Cortex of kidney (tissue), 1 donor: ENCODE measurements around the gene SCYL1.

Experiments used
- DNase-seq: peaks from one replicate; lab custom pipeline; 2025; lab: John Stamatoyannopoulos, UW

The SCYL1 gene

GRCh38 chr11:65537296-65537597, 12.4 kb downstream of the SCYL1 start:
- no peak for DNase-seq

- DNase-seq = no peak
Measured at GRCh38 chr11:65537620-65538231, 12.8 kb downstream of the SCYL1 start.

DNA sequence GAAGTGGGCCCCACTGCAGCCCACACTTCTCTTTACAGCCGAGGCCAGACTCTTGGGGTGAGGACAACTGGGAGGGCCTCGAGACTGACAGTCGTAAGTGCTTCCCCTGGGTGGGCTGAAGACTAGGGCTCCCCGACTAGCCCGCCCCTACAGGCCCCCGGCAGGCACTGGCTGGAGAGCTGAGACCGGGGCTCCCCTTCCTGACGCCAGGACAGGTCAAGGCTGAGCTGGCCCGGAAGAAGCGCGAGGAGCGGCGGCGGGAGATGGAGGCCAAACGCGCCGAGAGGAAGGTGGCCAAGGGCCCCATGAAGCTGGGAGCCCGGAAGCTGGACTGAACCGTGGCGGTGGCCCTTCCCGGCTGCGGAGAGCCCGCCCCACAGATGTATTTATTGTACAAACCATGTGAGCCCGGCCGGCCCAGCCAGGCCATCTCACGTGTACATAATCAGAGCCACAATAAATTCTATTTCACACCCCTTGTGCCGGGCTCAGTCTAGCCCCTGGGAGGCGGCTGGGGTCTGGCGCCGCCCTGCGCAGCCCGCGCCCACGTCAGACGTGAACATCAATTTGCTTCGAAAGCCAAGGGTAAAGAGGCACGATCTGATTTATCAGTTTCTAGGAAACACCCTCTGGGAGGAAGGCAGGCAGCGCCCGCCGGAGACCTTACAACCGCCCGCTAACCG, 13.5 kb downstream of the SCYL1 start:
- no peak for DNase-seq

DNA sequence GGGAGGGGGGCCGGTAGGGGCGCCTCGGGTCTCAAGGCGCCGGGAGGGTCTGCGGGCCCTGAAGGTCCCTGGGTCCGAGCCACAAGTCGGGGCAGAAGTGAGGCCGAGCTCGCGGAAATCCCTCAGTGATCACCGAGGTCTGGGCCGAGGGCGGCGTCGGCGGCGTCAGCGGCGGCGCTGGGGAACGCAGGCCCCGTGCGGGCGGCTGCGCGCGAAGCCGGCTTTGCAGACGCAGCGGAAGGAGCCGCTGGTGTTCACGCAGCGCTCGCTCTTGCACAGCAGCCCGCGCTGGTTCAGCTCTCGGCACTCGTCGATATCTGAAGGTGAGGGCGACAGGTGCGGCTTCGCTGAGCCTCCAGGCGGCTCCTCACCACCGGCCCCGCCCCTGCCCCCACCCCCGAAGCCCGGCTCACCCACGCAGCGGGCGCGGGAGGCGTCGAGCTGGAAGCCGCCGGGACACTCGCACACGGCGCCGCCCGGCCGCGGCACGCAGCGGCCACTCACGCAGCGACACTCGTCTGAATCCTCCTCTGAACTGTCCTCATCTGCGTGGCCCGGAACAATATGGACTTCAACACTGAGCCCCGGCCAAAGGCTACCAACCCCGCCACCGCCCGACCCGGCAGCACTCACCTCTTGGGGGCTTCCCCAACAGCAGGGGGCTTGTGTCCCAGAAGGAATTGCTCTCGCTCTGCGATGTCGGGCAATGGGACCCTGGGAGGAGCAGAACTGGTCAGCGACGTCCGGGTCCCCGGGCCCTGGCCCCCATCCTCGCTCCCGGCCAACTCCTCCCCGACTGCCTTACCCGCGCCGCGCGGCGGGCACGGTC, 14.2 kb downstream of the SCYL1 start:
- no peak for DNase-seq

- no peak for DNase-seq
Measured at GRCh38 chr11:65539744-65540289, 14.9 kb downstream of the SCYL1 start.

DNA sequence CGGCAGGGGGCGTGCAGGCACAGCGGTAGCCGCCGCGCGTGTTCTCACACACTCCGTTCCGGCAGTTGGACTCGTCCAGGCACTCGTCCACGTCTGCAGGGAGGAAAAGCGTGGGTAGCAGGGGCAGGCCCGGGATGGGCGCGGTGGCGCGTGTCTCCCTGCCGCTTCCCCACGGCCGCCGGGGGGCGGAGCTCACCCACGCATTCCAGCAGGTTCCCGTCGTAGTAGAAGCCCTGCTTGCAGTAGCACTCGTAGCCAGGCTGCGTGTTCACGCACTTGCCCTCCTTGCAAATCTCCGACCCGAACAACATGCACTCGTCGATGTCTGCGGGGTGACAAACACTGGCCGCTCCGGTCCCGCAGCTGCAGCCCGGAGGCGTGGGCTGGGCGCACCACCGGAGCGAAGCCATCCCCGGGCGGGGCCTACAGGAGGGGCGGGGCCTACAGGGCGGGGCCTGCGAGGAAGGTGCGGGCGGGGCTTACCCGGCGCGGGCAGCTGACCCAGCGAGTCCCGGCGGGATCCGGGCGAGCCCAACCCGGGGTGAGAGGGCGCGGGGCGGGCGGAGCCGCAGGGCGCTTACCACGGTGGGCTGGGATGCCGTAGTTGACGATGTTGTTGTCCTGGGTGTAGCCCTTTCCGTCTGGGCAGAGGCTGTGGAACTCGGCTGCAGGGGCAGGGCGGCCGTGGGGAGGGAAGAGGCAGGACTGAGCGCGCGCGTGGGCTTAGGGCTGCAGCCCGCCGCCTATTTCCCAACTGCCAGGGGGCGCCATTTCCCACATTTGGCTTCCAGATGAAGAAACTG, 15.6 kb downstream of the SCYL1 start:
- DNase-seq = no peak

DNA sequence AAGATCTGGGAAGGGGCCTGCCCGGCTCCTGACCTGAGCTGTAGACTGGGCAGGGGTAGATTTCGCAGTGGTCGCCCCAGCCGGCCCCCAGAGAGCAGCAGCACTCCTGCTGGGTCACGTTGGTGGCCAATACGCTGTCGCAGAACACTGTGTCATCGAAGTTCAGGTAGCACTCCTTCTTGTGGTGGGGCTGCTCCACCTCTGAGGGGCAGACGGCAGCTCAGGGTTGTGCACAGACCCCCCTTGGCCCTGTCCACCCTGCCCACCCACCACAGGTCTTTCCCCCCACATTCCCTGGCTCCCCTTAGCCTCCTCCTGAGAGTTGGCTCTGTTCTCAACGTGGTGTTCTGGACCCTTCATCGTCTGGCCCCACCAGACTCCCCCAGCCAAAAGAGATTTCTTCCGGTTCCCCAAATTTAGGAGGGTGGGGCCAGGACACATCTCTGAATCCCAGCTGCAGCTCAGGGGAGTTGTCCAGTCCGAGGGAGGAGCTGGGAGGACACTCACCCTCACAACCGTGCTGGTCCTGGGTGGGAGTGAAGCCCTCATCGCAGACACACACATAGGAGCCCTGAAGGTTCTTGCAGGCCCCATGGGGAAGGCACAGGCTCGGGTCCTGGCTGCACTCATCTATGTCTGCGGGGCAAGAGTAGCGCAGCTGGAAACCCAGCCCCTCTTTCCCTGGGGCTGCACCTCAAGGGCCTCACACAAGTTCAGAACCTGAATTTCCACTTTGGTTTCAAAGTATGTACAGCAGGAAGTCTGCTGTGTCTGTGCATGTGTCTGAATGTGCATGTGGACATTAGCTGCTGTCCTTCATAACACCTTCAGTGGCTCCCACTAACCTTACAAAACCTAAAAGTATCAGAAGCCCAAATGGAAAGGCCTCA, 16.5 kb downstream of the SCYL1 start:
- no peak for DNase-seq

DNA sequence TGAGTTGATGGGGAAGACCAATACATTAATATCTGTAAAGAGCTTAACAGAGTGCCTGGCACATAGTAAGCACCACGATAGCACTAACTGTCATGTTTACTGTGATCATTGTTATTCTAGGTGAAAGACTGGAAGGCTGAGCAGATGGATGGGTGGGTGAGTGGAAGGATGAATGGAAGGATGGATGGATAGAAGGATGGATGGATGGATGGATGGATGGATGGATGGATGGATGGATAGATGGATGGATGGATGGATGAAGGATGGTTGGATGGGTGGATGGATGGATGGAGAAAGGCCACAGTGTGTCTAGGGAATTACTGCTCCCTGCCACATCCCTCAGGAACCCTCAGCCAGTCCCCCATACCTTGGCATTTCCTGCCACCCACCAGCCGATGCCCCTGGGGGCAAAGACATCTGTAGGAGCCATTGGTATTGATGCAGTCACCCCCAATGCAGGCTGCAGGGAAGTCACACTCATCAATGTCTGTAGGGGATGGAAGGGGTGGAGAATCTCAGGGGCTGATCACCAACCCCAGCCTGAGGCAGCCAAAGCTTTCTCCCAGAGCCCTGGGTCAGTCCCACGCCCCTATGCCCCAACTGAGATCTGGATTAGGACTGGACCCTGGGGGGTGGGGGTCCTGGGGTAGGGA, 18.0 kb downstream of the SCYL1 start:
- DNase-seq = no peak

GRCh38 chr11:65545853-65546216, 21.0 kb downstream of the SCYL1 start:
- DNase-seq = no peak

- no peak for DNase-seq
Measured at GRCh38 chr11:65546217-65546958, 21.5 kb downstream of the SCYL1 start.

DNA sequence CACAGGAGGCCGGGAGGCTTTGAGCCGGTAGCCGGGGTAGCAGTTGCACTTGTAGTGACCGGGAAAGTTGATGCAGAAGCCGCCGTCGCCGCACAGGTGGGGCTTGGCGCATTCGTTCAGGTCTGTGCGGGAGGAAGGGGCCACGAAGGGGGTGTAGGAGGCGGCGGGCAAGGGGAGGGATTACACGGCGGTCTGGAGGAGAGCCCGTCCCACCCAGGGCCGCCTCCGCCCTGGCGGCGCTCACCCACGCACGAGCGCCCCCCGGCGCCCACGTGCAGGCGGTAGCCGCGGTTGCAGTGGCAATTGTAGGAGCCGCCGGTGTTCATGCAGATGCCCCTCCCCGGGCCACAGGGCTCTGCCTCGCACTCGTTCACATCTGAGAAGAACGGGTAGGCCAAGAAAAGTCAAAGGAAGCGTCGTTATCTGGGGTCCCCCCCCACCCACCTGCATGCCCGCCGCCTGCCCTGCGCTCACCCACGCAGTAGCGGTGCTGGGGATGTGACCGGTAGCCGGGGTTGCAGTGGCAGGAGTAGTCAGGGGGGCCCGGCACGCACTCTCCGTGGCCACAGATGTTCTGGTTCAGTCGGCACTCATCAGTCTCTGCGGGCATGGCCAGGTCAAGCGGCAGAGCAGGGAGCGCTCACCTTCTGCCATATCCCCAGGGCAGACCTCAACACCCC, 22.7 kb downstream of the SCYL1 start:
- no peak for DNase-seq

- no peak for DNase-seq
Measured at GRCh38 chr11:65548395-65548794, 23.5 kb downstream of the SCYL1 start.

DNA sequence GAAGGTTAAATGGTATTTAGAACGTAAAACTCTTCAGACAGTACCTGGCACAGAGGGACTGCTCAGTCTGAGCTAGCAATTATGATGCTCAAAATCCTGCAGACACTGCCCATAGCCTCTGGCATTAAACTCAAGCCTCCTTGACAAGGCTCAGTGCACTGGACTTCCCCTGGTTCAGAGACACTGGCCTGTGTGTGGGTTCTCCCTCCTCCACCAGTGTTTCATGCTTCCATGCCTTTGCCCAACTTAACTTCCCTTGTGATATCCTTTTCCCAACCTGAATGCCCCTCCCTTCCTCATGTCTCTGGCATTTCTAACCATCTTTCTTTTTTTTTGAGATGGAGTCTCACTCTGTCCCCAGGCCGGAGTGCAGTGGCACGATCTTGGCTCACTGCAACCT, 24.2 kb downstream of the SCYL1 start:
- DNase-seq = no peak

DNA sequence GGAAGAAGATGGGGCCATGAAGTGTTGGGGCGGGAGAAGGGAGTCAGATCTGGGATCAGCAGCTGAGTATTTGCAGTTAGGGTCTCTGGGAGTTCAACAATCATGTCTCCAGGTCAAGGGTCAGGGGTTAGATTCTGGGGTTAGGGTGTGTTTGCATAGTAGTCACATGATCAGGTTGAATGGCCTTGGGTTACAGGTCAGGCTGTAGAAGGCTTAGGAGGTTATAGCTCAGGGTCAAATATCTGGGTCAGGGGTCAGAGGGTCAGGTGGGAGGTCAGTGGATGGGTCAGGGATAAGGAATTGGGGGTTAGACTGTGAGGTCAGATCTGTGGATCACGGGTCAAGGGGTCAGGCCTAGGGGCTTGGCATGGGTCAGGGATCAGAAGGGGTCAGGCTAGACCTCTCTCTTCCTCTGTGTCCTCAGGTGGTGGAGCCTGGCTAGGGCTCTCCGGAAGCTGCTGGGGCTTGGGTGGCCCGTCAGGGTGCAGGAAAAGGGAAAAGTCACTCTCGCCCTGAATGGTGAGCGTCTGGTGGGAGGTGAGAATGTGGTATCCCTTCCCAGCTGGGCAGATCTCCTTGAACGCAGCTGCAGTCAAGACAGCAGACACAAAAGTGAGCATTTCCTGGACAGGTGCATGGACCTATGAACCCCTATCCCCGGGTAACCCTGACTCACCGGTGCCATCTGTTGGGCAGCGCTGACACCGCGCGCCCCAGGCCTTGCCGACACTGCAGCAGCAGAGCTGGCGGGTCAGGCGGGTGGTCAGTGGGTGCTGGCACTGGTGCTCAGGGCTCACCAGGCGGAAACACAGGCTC, 26.9 kb downstream of the SCYL1 start:
- DNase-seq = no peak

DNA sequence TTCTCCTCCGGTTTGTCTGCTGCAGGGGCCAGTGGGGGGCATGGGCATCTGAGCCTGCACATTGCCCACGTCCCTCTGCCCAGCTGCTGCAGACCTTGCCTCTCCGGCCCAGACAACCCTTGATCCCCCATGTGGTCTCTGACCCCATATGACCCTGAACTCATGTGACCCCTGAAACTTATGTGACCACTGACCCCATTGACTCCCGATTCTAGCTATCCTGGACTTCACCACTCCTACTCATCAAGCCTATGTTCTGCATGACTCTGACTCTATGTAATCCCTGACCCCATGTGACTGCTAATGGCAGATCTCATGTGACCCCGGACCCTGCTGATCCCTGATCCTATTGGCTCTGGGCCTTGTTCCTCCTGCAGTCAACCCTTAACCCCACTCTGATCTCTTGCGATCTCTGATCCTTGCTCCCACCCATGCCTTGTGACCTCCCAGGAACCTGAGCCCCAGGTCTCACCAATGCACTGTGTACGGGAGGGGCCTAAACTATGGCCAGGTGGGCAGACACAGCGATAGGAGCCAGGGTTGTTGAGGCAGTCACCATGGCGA, 27.6 kb downstream of the SCYL1 start:
- no peak for DNase-seq

DNA sequence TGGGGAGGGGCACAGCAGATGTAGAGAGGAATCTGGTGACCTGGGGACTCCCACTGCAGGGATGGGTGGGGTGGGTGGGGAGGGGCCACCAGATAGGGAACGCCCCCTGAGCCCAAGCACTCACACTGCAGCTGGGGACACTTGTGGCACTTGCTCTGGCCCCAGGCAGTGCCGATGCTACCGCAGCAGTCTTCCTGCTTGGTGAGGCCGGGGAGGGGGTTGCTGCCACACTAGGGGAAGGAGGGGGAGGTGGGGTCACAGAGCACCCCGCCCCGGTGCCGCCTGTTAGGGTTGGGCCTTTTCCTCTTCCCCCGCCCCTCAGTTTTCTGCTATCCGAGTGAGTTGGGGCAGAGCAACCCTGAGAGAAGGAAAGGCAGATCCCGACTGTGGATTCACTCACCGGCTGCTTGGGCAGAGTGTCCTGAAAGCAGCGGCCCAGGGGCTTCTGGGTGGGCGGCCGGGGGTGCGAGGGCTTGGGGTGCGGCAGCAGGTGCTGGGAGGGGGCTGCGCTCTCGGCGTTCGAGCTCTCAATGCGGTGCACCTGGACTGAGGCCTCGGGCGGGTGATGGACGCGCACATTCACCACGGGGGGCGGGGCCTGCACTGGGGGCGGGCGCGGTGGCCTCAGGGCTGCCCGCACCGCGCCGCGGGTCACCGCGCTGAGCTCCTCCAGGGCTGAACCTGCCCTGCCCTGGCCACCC, 28.6 kb downstream of the SCYL1 start:
- DNase-seq = no peak

- no peak for DNase-seq
Measured at GRCh38 chr11:65554057-65554818, 29.4 kb downstream of the SCYL1 start.
